H1 (cell line): Measurements from ENCODE around the gene FAM81A. TPM values are rescaled to one million over a fixed set of nuclear protein-coding genes. Genes with fewer than 3 reads are reported as not detected.

Experiments used
- CTCF ChIA-PET: fragments of 300-600 bp; sonication (Branson Sonifier 250); formaldehyde crosslinking; loops from one replicate; lab custom pipeline; 2021; ENCODE audit not compliant: partially characterized antibody; lab: Charles Lee
- POLR2A ChIA-PET: fragments of 300-600 bp; sonication (Branson Sonifier 250); formaldehyde crosslinking; loops from one replicate; lab custom pipeline; 2021; ENCODE audit warnings: inconsistent platforms; ENCODE audit not compliant: partially characterized antibody; lab: Charles Lee
- DNase-seq, 2 experiments: peaks; one replicate each; pipeline versions ENCODE4 v3.0.0 to v3.0.0-alpha.2; 2010 to 2022; ENCODE audit warnings: low spot score in 2 of 2, low read depth in 1 of 2, mixed read lengths in 1 of 2
- FAIRE-seq: peaks from 2 replicates; lab custom pipeline; 2011; peaks lifted over from hg19 to GRCh38; lab: Jason Lieb, UNC
- H2AFZ ChIP-seq: 2 replicates; pipeline ENCODE4 v1.8.1; 2012; ENCODE audit warnings: low read length, inconsistent platforms
- H2AK5ac ChIP-seq: 2 replicates; pipeline ENCODE4 v1.6.1; 2013; ENCODE audit warnings: low read depth, low read length
- H2BK120ac ChIP-seq: replicated peaks from 2 replicates; pipeline ENCODE3; 2013; ENCODE audit warnings: low read depth, low read length, inconsistent platforms
- H2BK12ac ChIP-seq: 2 replicates; pipeline ENCODE4 v1.6.1; 2013; ENCODE audit warnings: low read depth, low read length
- H2BK15ac ChIP-seq: 2 replicates; pipeline ENCODE4 v1.6.1; 2013; ENCODE audit warnings: low read length
- H2BK20ac ChIP-seq: 2 replicates; pipeline ENCODE4 v1.6.1; 2013; ENCODE audit warnings: low read length
- H2BK5ac ChIP-seq: 2 replicates; pipeline ENCODE4 v1.6.1; 2013; ENCODE audit warnings: low read depth, low read length
- H3K14ac ChIP-seq: 2 replicates; pipeline ENCODE4 v1.6.1; 2013; ENCODE audit warnings: inconsistent platforms; ENCODE audit not compliant: insufficient read length
- H3K18ac ChIP-seq: 2 replicates; pipeline ENCODE4 v1.6.1; 2013; ENCODE audit warnings: low read length; ENCODE audit errors: extremely low read depth
- H3K23ac ChIP-seq: 2 replicates; pipeline ENCODE4 v1.6.1; 2013; ENCODE audit warnings: inconsistent platforms; ENCODE audit not compliant: insufficient read length
- H3K23me2 ChIP-seq: 2 replicates; pipeline ENCODE4 v1.6.1; 2013; ENCODE audit warnings: low read depth, low read length
- H3K27ac ChIP-seq: 2 replicates; pipeline ENCODE4 v1.6.1; 2011; ENCODE audit warnings: low read depth, low read length, inconsistent platforms
- H3K27me3 ChIP-seq, 4 experiments: replicated peaks in 1 of 4; 1 replicate in 1 of 4; 2 replicates in 3 of 4; pipeline versions ENCODE4 v1.6.1 to v1.8.1; 2011 to 2013; ENCODE audit warnings: low read length in 3 of 4, mild to moderate bottlenecking in 3 of 4, inconsistent platforms in 2 of 4, mixed read lengths in 2 of 4, moderate library complexity in 1 of 4; ENCODE audit not compliant: control insufficient read depth in 3 of 4, insufficient read depth in 3 of 4; ENCODE audit errors: extremely low read depth in 1 of 4
- H3K36me3 ChIP-seq, 4 experiments: 2 replicates each; pipeline versions ENCODE4 v1.6.1 to v1.8.1; 2011 to 2013; ENCODE audit warnings: mild to moderate bottlenecking in 4 of 4, low read length in 3 of 4, moderate library complexity in 2 of 4, control low read depth in 1 of 4, inconsistent platforms in 1 of 4; ENCODE audit not compliant: insufficient read depth in 4 of 4, control insufficient read depth in 2 of 4
- H3K4ac ChIP-seq: replicated peaks from 2 replicates; pipeline ENCODE3; 2013; ENCODE audit warnings: low read length, low read depth, mixed read lengths, inconsistent platforms; ENCODE audit not compliant: insufficient read length
- H3K4me1 ChIP-seq, 4 experiments: replicated peaks in 1 of 4; 1 replicate in 1 of 4; 2 replicates in 3 of 4; pipeline versions ENCODE4 v1.6.1 to v1.8.1; 2011 to 2013; ENCODE audit warnings: low read length in 3 of 4, inconsistent platforms in 2 of 4, mixed read lengths in 1 of 4; ENCODE audit not compliant: insufficient read depth in 4 of 4, control insufficient read depth in 3 of 4
- H3K4me2 ChIP-seq, 2 experiments: 2 replicates each; pipeline versions ENCODE4 v1.6.1 to v1.8.1; 2011 to 2013; ENCODE audit warnings: low read depth in 2 of 2, low read length in 2 of 2, control low read depth in 1 of 2, inconsistent platforms in 1 of 2, mild to moderate bottlenecking in 1 of 2; ENCODE audit not compliant: insufficient read depth in 1 of 2
- H3K4me3 ChIP-seq, 4 experiments: fragments of 200-600, 300-600 bp in 1 of 4; sonication (generic), shearing (Covaris generic), sonication (Bioruptor Twin) in 1 of 4; 2 replicates each; pipeline versions ENCODE4 v1.5.1 to v1.8.1; 2011 to 2016; ENCODE audit warnings: low read length in 4 of 4, low read depth in 3 of 4, control low read depth in 2 of 4, inconsistent platforms in 2 of 4, mild to moderate bottlenecking in 2 of 4, mixed read lengths in 1 of 4, moderate library complexity in 1 of 4; ENCODE audit not compliant: insufficient read depth in 2 of 4; ENCODE audit errors: extremely low read depth in 1 of 4
- H3K56ac ChIP-seq: replicated peaks from 2 replicates; pipeline ENCODE3; 2013; ENCODE audit warnings: low read depth, mild to moderate bottlenecking, mixed read lengths, low read length, inconsistent platforms; ENCODE audit not compliant: insufficient read length
- H3K79me1 ChIP-seq: 2 replicates; pipeline ENCODE4 v1.6.1; 2013; ENCODE audit warnings: low read depth, low read length, control low read depth
- H3K79me2 ChIP-seq, 2 experiments: 2 replicates each; pipeline versions ENCODE4 v1.6.1 to v1.8.1; 2012 to 2013; ENCODE audit warnings: low read length in 2 of 2, mild to moderate bottlenecking in 2 of 2, inconsistent platforms in 1 of 2; ENCODE audit not compliant: insufficient read depth in 2 of 2, control insufficient read depth in 1 of 2
- H3K9ac ChIP-seq, 4 experiments: replicated peaks in 1 of 4; 1 replicate in 1 of 4; 2 replicates in 3 of 4; pipeline versions ENCODE4 v1.6.1 to v1.8.1; 2011 to 2013; ENCODE audit warnings: low read depth in 3 of 4, low read length in 3 of 4, control low read depth in 2 of 4, mild to moderate bottlenecking in 2 of 4, moderate library complexity in 2 of 4, inconsistent platforms in 1 of 4; ENCODE audit errors: extremely low read depth in 1 of 4
- H3K9me3 ChIP-seq, 2 experiments: 2 replicates each; pipeline versions ENCODE4 v1.6.1 to v1.8.1; 2012 to 2013; ENCODE audit warnings: mild to moderate bottlenecking in 2 of 2, moderate library complexity in 2 of 2, control low read depth in 1 of 2, inconsistent platforms in 1 of 2, low read depth in 1 of 2, low read length in 1 of 2, mixed read lengths in 1 of 2; ENCODE audit not compliant: insufficient read depth in 2 of 2
- H4K20me1 ChIP-seq, 2 experiments: replicated peaks in 1 of 2; 2 replicates each; pipeline versions ENCODE3 to v1.8.1; 2011 to 2013; ENCODE audit warnings: inconsistent platforms in 2 of 2, low read length in 2 of 2, mild to moderate bottlenecking in 1 of 2; ENCODE audit not compliant: insufficient read depth in 2 of 2, control insufficient read depth in 1 of 2
- H4K5ac ChIP-seq: 2 replicates; pipeline ENCODE4 v1.6.1; 2013; ENCODE audit warnings: low read length, low read depth, mixed read lengths, inconsistent platforms; ENCODE audit not compliant: insufficient read length
- H4K8ac ChIP-seq: 2 replicates; pipeline ENCODE4 v1.8.0; 2013; ENCODE audit warnings: mild to moderate bottlenecking, moderate library complexity, low read length, inconsistent platforms; ENCODE audit not compliant: insufficient read depth; ENCODE audit errors: extremely low read depth
- H4K91ac ChIP-seq: replicated peaks from 2 replicates; pipeline ENCODE3; 2013; ENCODE audit warnings: low read length, mixed read lengths, inconsistent platforms; ENCODE audit not compliant: insufficient read length
- BCL11A ChIP-seq, 2 experiments: IDR thresholded peaks; one replicate each; pipeline ENCODE4 v1.6.1; 2011; ENCODE audit warnings: low read depth in 2 of 2, low read length in 2 of 2, mild to moderate bottlenecking in 2 of 2
- CBX8 ChIP-seq: fragments of 300-800, 300-1000 bp; sonication (generic); IDR thresholded peaks from 2 replicates; pipeline ENCODE4 v1.7.1; 2016; ENCODE audit warnings: low read depth, low read length, borderline replicate concordance
- CHD1 ChIP-seq: IDR thresholded peaks from 2 replicates; pipeline ENCODE4 v1.6.1; 2012; ENCODE audit warnings: low read depth, low read length, improper control_type of control experiment
- EGR1 ChIP-seq: IDR thresholded peaks from 2 replicates; pipeline ENCODE4 v1.6.1; 2011; ENCODE audit warnings: low read depth, low read length, borderline replicate concordance
- EP300 ChIP-seq, 2 experiments: IDR thresholded peaks; 1 replicate in 1 of 2; 2 replicates in 1 of 2; pipeline ENCODE4 v1.6.1; 2011 to 2012; ENCODE audit warnings: low read depth in 2 of 2, low read length in 2 of 2, mild to moderate bottlenecking in 2 of 2, borderline replicate concordance in 1 of 2, inconsistent platforms in 1 of 2, moderate library complexity in 1 of 2
- HDAC2 ChIP-seq, 2 experiments: fragments of 300-600 bp in 1 of 2; sonication (generic) in 1 of 2; IDR thresholded peaks; 2 replicates each; pipeline ENCODE4 v1.6.1; 2011 to 2012; ENCODE audit warnings: low read depth in 2 of 2, low read length in 2 of 2, mild to moderate bottlenecking in 2 of 2, moderate library complexity in 2 of 2, borderline replicate concordance in 1 of 2, inconsistent platforms in 1 of 2
- JUN ChIP-seq: IDR thresholded peaks from 2 replicates; pipeline ENCODE4 v1.6.1; 2011; ENCODE audit warnings: low read depth, mild to moderate bottlenecking, improper control_type of control experiment, low read length
- MAFK ChIP-seq: IDR thresholded peaks from 2 replicates; pipeline ENCODE4 v1.6.1; 2012; ENCODE audit warnings: low read depth, mild to moderate bottlenecking, improper control_type of control experiment, low read length
- RFX5 ChIP-seq: IDR thresholded peaks from 2 replicates; pipeline ENCODE4 v1.6.1; 2011; ENCODE audit warnings: low read depth, low read length, improper control_type of control experiment, borderline replicate concordance
- SAP30 ChIP-seq: fragments of 300-600 bp; sonication (generic); IDR thresholded peaks from 2 replicates; pipeline ENCODE4 v1.7.1; 2012; ENCODE audit warnings: low read length, moderate library complexity, mild to moderate bottlenecking, inconsistent platforms; ENCODE audit not compliant: insufficient read depth, insufficient replicate concordance
- SP2 ChIP-seq: IDR thresholded peaks from 2 replicates; pipeline ENCODE4 v1.6.1; 2012; ENCODE audit warnings: mild to moderate bottlenecking, low read length, inconsistent platforms
- SRF ChIP-seq: IDR thresholded peaks from 2 replicates; pipeline ENCODE4 v1.6.1; 2011; ENCODE audit warnings: mild to moderate bottlenecking, low read depth, low read length, moderate library complexity
- SUZ12 ChIP-seq: fragments of 200-600 bp; sonication (generic); IDR thresholded peaks from 2 replicates; pipeline ENCODE4 v1.6.1; 2012; ENCODE audit warnings: mild to moderate bottlenecking, inconsistent platforms, low read length, moderate library complexity, mixed read lengths
- WGBS, 2 experiments: shearing (Covaris generic) in 1 of 2; methylation state at CpG; one replicate each; pipeline versions ENCODE4 v1.1.6 to v1.1.7; 2013 to 2015; ENCODE audit warnings: low lambda C conversion rate in 2 of 2, mixed read lengths in 2 of 2, inconsistent platforms in 1 of 2, low coverage in 1 of 2, missing lambda C conversion rate in 1 of 2; ENCODE audit not compliant: insufficient replicate concordance in 2 of 2, insufficient coverage in 1 of 2, insufficient read length in 1 of 2; ENCODE audit errors: extremely low coverage in 1 of 2, missing lambda C conversion rate in 1 of 2; 5-methylcytosine and 5-hydroxymethylcytosine counted together
- polyA plus RNA-seq, 7 experiments: library from polyadenylated mRNA; depleted of rRNA in 3 of 7; stranded (reverse) in 5 of 7; unstranded in 2 of 7; fragments of >200 nt in 5 of 7; fragments of 200-250 nt in 2 of 7; gene quantifications; 1 replicate in 5 of 7; 2 replicates in 1 of 7; 4 replicates in 1 of 7; pipeline versions ENCODE4 v1.2.1 to v1.2.3, GENCODE V29; 2011 to 2013; ENCODE audit warnings: missing spikeins in 2 of 7, mixed read lengths in 2 of 7
- total RNA-seq: library from RNA; stranded (reverse); fragmentation: NEBNext Ultra II Directional; extraction: Animal tissue kit (Norgen Biotek cat#: 25700); gene quantifications from 2 replicates; pipeline ENCODE4 v1.2.1, GENCODE V29; 2021
- TF ChIP-seq, protein P1 (sequence below): IDR thresholded peaks from 2 replicates; pipeline ENCODE4 v1.6.1; 2012; ENCODE audit warnings: inconsistent platforms

Gene FAM81A
- total and polyA plus RNA-seq, 2 of the 8 experiments (the other 6 are each of a cell fraction or from before 2014, with no cell fraction given): 0.56 to 3.0 TPM

DNA sequence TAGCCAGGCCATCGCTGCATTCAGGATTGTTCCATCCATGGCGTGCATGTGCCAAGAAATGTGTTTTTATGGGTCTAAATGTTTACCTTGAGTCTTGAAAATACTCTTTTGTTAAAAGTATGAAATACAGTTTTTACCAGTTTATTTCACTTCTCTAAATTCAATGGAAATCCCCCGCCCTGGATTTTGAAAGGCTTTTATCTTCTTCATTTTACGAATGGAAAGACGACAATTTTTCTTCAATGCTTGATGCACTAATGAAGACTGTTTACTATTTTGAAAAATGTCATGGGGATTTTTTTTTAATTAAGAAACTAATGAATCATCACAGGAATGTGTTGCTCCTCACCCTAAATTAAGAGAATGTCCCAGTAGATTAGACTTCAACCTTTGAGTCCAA lies 83.5 kb downstream of the FAM81A start:
- FAIRE-seq: no peak
- H2BK120ac ChIP-seq: no peak overlapping the region
- no peak for TF ChIP-seq SRF
- no peak for TF ChIP-seq EP300 (IDR thresholded peaks at IDR 0.05; ENCODE audit: borderline replicate concordance in 1 of 2, low read depth in 2 of 2, low read length in 2 of 2)
- no peak for TF ChIP-seq SUZ12
- no peak for TF ChIP-seq CHD1
- no peak for TF ChIP-seq SAP30
- no peak for TF ChIP-seq EGR1
- no peak for TF ChIP-seq HDAC2 (IDR thresholded peaks at IDR 0.05; ENCODE audit: borderline replicate concordance in 1 of 2, low read depth in 2 of 2, low read length in 2 of 2)
- no peak for TF ChIP-seq MAFK
- no peak for TF ChIP-seq SP2
- TF ChIP-seq JUN: no peak
- TF ChIP-seq, protein P1, sequence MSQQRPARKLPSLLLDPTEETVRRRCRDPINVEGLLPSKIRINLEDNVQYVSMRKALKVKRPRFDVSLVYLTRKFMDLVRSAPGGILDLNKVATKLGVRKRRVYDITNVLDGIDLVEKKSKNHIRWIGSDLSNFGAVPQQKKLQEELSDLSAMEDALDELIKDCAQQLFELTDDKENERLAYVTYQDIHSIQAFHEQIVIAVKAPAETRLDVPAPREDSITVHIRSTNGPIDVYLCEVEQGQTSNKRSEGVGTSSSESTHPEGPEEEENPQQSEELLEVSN: no peak
- no peak for TF ChIP-seq BCL11A (IDR thresholded peaks at IDR 0.05; ENCODE audit: low read depth in 2 of 2, low read length in 2 of 2)
- no peak for TF ChIP-seq CBX8
- TF ChIP-seq RFX5: no peak

More for the DNA sequence above, 83.5 kb downstream of the FAM81A start:
- no peak for DNase-seq
- Histone ChIP-seq H2BK20ac (no peak overlapping the region), H2BK12ac (no peak overlapping the region), H3K4me3 (no peak overlapping the region), H3K14ac (no peak overlapping the region), H3K27me3 (no peaks in the 10 kb centered on the region), H4K20me1 (no peaks in the 10 kb centered on the region), H3K9me3 (no peaks in the 10 kb centered on the region), H2BK15ac (no peak overlapping the region), H3K4me2 (no peak overlapping the region), H4K91ac (no peak overlapping the region), H3K4me1 (no peaks in the 10 kb centered on the region), H4K8ac (no peak overlapping the region), H2BK5ac (no peak overlapping the region), H3K79me1 (no peaks in the 10 kb centered on the region), H3K23me2 (no peaks in the 10 kb centered on the region), H3K36me3 (no peaks in the 10 kb centered on the region), H2AK5ac (no peak overlapping the region), H4K5ac (no peak overlapping the region), H3K4ac (no peak overlapping the region), H3K9ac (no peak overlapping the region), H3K23ac (no peak overlapping the region), H3K18ac (no peak overlapping the region), H3K79me2 (no peaks in the 10 kb centered on the region), H3K56ac (no peak overlapping the region), H2AFZ (no peak overlapping the region), H3K27ac (no peak overlapping the region)
- CTCF ChIA-PET: no interaction called here
- WGBS, 2 experiments: 97% methylated on average over 5 of the region's 5 CpGs; no CpG with 5 or more reads in 1 of the 2 experiments
- POLR2A ChIA-PET: no interaction called here
